HG03460 (cell line): ENCODE measurements around the gene EXOC3.
"Not testable (repeated sequence)": the region's sequence is repeated elsewhere in the genome, so short reads cannot be mapped to it uniquely, and the experiment has no call there.

ENCODE experiments used
- ATAC-seq: cut with Tn5 transposase; IDR thresholded peaks from one replicate; pipeline ENCODE4 v1.9.1; 2021; ENCODE audit not compliant: unreplicated experiment

EXOC3 gene

GRCh38 chr5:499233-500209, 56.5 kb downstream of the EXOC3 start:
- ATAC-seq: no peak

GRCh38 chr5:500491-500890, 57.5 kb downstream of the EXOC3 start:
- no peak for ATAC-seq

- ATAC-seq: no peak
These were observed 58.3 kb downstream of the EXOC3 start for GRCh38 chr5:501105-501830.

- ATAC-seq: no peak
These were observed 58.8 kb downstream of the EXOC3 start for GRCh38 chr5:501831-502184.

- ATAC-seq: no peak
These were observed 59.5 kb downstream of the EXOC3 start for GRCh38 chr5:502325-503079.

- no peak for ATAC-seq
These were observed 61.6 kb downstream of the EXOC3 start for GRCh38 chr5:504326-505154.

GRCh38 chr5:505951-506525, 63.1 kb downstream of the EXOC3 start:
- ATAC-seq: no peak

- not testable (repeated sequence) for ATAC-seq
These were observed 65.1 kb downstream of the EXOC3 start for GRCh38 chr5:507986-508575.

- no peak for ATAC-seq
These were observed 66.7 kb downstream of the EXOC3 start for GRCh38 chr5:509611-510185.

- ATAC-seq: no peak
These were observed 67.5 kb downstream of the EXOC3 start for GRCh38 chr5:510521-510920.

- no peak for ATAC-seq
These were observed 68.5 kb downstream of the EXOC3 start for GRCh38 chr5:511476-511875.

GRCh38 chr5:513216-514100, 70.5 kb downstream of the EXOC3 start:
- ATAC-seq: no peak

GRCh38 chr5:514101-514485, 71.1 kb downstream of the EXOC3 start:
- ATAC-seq: no peak

- no peak for ATAC-seq
These were observed 71.7 kb downstream of the EXOC3 start for GRCh38 chr5:514673-515072.

GRCh38 chr5:515273-515836, 72.4 kb downstream of the EXOC3 start:
- no peak for ATAC-seq

GRCh38 chr5:516338-516925, 73.5 kb downstream of the EXOC3 start:
- ATAC-seq: no peak
